HFF-Myc (cell line): ENCODE data around the gene IL13RA1.

Source experiments
- DNase-seq: peaks from one replicate; pipeline ENCODE4 v3.0.0-alpha.2; 2011; ENCODE audit warnings: low read depth; ENCODE audit errors: extremely low read depth
- H3K4me3 ChIP-seq: replicated peaks from 2 replicates; pipeline ENCODE4 v1.5.1; 2011; ENCODE audit warnings: low read depth, mild to moderate bottlenecking, control low read depth, low read length
- CTCF ChIP-seq: IDR thresholded peaks from 2 replicates; pipeline ENCODE4 v1.5.1; 2012; ENCODE audit warnings: mild to moderate bottlenecking, low read depth, low read length, control low read depth; ENCODE audit errors: missing control alignments

IL13RA1 gene

GRCh38 chrX:118726887-118727685 is at the start of gene IL13RA1:
TSS of gene IL13RA1 (plus strand) at chrX:118727606. CDS start at chrX:118727639, 33 bp downstream.
- H3K4me3 ChIP-seq = peak within 1 kb of the TSS; percentile 58
- no peak for TF ChIP-seq CTCF
- DNase-seq = peak; percentile 16

GRCh38 chrX:118679290-118679689 is 48.1 kb upstream of the IL13RA1 start:
- TF ChIP-seq CTCF = peak; percentile 17
- DNase-seq = no peak

GRCh38 chrX:118682258-118683014 is 45.0 kb upstream of the IL13RA1 start:
- DNase-seq = no peak
- no peak overlapping the region for H3K4me3 ChIP-seq
- no peak for TF ChIP-seq CTCF

More at GRCh38 chrX:118679290-118679689, 48.1 kb upstream of the IL13RA1 start:
- no peak overlapping the region for H3K4me3 ChIP-seq

- no peak overlapping the region for H3K4me3 ChIP-seq
- no peak for DNase-seq
These were observed 42.0 kb upstream of the IL13RA1 start for GRCh38 chrX:118685393-118685792.

GRCh38 chrX:118688935-118689334 is 38.5 kb upstream of the IL13RA1 start:
- H3K4me3 ChIP-seq = no peak overlapping the region
- no peak for DNase-seq
- no peak for TF ChIP-seq CTCF

More at GRCh38 chrX:118685393-118685792, 42.0 kb upstream of the IL13RA1 start:
- no peak for TF ChIP-seq CTCF

GRCh38 chrX:118693843-118694242 is 33.6 kb upstream of the IL13RA1 start:
- no peak for DNase-seq
- no peak for TF ChIP-seq CTCF

More at GRCh38 chrX:118693843-118694242, 33.6 kb upstream of the IL13RA1 start:
- no peak overlapping the region for H3K4me3 ChIP-seq
